Mesenchymal stem cell (in vitro differentiated cells and primary cell): ENCODE data around the gene RABGEF1.
"Not testable (repeated sequence)": the region's sequence is repeated elsewhere in the genome, so short reads cannot be mapped to it uniquely, and the experiment has no call there.

ENCODE experiments used
- DNase-seq: peaks from one replicate; pipeline ENCODE4 v3.0.0-alpha.2; 2013
- H2AFZ ChIP-seq: one replicate; pipeline ENCODE4 v1.6.1; 2013; ENCODE audit warnings: low read depth, mild to moderate bottlenecking, control low read depth, inconsistent platforms, low read length, moderate library complexity
- H2AK5ac ChIP-seq: 2 replicates; pipeline ENCODE4 v1.6.1; 2013; ENCODE audit warnings: low read length, moderate library complexity, mild to moderate bottlenecking, inconsistent platforms; ENCODE audit not compliant: severe bottlenecking
- H2BK120ac ChIP-seq: one replicate; pipeline ENCODE4 v1.6.1; 2013; ENCODE audit warnings: low read depth, mild to moderate bottlenecking, inconsistent platforms, low read length, moderate library complexity
- H2BK12ac ChIP-seq, 2 experiments: one replicate each; pipeline ENCODE4 v1.6.1; 2013; ENCODE audit warnings: inconsistent platforms in 2 of 2, low read length in 2 of 2, mild to moderate bottlenecking in 2 of 2, moderate library complexity in 2 of 2, control low read depth in 1 of 2
- H2BK15ac ChIP-seq: one replicate; pipeline ENCODE4 v1.6.1; 2013; ENCODE audit warnings: mild to moderate bottlenecking, low read depth, inconsistent platforms; ENCODE audit not compliant: poor library complexity, severe bottlenecking
- H2BK5ac ChIP-seq: 2 replicates; pipeline ENCODE4 v1.6.1; 2013; ENCODE audit warnings: low read depth, mild to moderate bottlenecking, low read length, control low read depth, inconsistent platforms; ENCODE audit not compliant: poor library complexity, severe bottlenecking
- H3K14ac ChIP-seq, 2 experiments: one replicate each; pipeline ENCODE4 v1.6.1; 2013; ENCODE audit warnings: inconsistent platforms in 2 of 2, low read length in 2 of 2, control low read depth in 1 of 2, mild to moderate bottlenecking in 1 of 2, moderate library complexity in 1 of 2
- H3K18ac ChIP-seq, 2 experiments: one replicate each; pipeline ENCODE4 v1.6.1; 2013; ENCODE audit warnings: inconsistent platforms in 2 of 2, low read length in 2 of 2, control low read depth in 1 of 2, low read depth in 1 of 2, mild to moderate bottlenecking in 1 of 2
- H3K23ac ChIP-seq, 2 experiments: one replicate each; pipeline ENCODE4 v1.6.1; 2013; ENCODE audit warnings: inconsistent platforms in 2 of 2, low read length in 2 of 2, mild to moderate bottlenecking in 2 of 2, moderate library complexity in 2 of 2, control low read depth in 1 of 2
- H3K27ac ChIP-seq: 2 replicates; pipeline ENCODE4 v1.5.1; 2013; ENCODE audit warnings: mild to moderate bottlenecking, moderate library complexity, low read length, control low read depth, inconsistent platforms; ENCODE audit not compliant: poor library complexity, severe bottlenecking
- H3K27me3 ChIP-seq, 2 experiments: 2 replicates each; pipeline versions ENCODE4 v1.6.1 to v1.7.0; 2013; ENCODE audit warnings: low read length in 2 of 2, mild to moderate bottlenecking in 2 of 2, moderate library complexity in 2 of 2, control low read depth in 1 of 2, inconsistent platforms in 1 of 2; ENCODE audit not compliant: control insufficient read depth in 1 of 2, insufficient read depth in 1 of 2
- H3K36me3 ChIP-seq, 2 experiments: 2 replicates each; pipeline versions ENCODE4 v1.6.1 to v1.7.0; 2013; ENCODE audit warnings: low read length in 2 of 2, control low read depth in 1 of 2, inconsistent platforms in 1 of 2, low read depth in 1 of 2, mild to moderate bottlenecking in 1 of 2; ENCODE audit not compliant: insufficient read depth in 2 of 2, control insufficient read depth in 1 of 2
- H3K4ac ChIP-seq, 2 experiments: one replicate each; pipeline ENCODE4 v1.6.1; 2013; ENCODE audit warnings: inconsistent platforms in 2 of 2, low read length in 2 of 2, mild to moderate bottlenecking in 2 of 2, moderate library complexity in 2 of 2, control low read depth in 1 of 2, low read depth in 1 of 2
- H3K4me1 ChIP-seq: 2 replicates; pipeline ENCODE4 v1.6.1; 2013; ENCODE audit warnings: low read depth, low read length, control low read depth; ENCODE audit not compliant: control insufficient read depth, insufficient read depth
- H3K4me2 ChIP-seq: 2 replicates; pipeline ENCODE4 v1.6.1; 2013; ENCODE audit warnings: low read length, mild to moderate bottlenecking, inconsistent platforms; ENCODE audit not compliant: poor library complexity, severe bottlenecking
- H3K4me3 ChIP-seq, 2 experiments: 2 replicates each; pipeline versions ENCODE4 v1.5.1 to v1.7.0; 2013; ENCODE audit warnings: low read length in 2 of 2, mild to moderate bottlenecking in 2 of 2, control low read depth in 1 of 2, low read depth in 1 of 2; ENCODE audit not compliant: insufficient read depth in 1 of 2
- H3K79me1 ChIP-seq: replicated peaks from 2 replicates; pipeline ENCODE4 v1.6.1; 2013; ENCODE audit warnings: mild to moderate bottlenecking, control low read depth, low read length, inconsistent platforms; ENCODE audit not compliant: poor library complexity, severe bottlenecking
- H3K9ac ChIP-seq: 2 replicates; pipeline ENCODE4 v1.7.0; 2013; ENCODE audit warnings: mild to moderate bottlenecking, low read length, moderate library complexity
- H3K9me3 ChIP-seq: 2 replicates; pipeline ENCODE4 v1.7.0; 2013; ENCODE audit warnings: mild to moderate bottlenecking, low read length; ENCODE audit not compliant: control insufficient read depth
- H4K8ac ChIP-seq: one replicate; pipeline ENCODE4 v1.6.1; 2013; ENCODE audit warnings: inconsistent platforms, mild to moderate bottlenecking, low read length, moderate library complexity
- H4K91ac ChIP-seq: one replicate; pipeline ENCODE4 v1.6.1; 2013; ENCODE audit warnings: mild to moderate bottlenecking, low read length, inconsistent platforms
- WGBS: methylation state at CpG from one replicate; pipeline ENCODE4 v1.1.7; 2013; ENCODE audit warnings: mixed read lengths; 5-methylcytosine and 5-hydroxymethylcytosine counted together

The RABGEF1 gene

DNA sequence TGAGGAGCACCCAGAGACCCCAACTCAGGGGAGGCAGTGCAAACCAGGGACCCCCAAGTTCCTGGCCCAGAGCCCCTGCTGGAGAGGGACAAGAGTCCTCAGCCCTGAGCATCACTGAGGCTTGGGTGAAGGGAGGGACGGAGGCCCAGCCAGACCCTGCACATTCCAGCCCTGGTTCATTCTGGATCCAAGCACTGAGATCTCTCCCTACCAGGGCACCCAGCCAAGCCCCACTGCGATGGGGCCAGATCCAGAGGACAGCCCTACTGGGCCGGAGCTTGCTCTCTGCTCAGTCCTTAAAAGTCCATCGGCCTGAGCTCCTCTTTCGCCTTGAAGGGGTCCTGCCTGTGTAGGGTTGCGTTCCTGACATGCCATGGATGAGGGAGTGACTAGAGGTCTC is 40.5 kb upstream of the RABGEF1 start:
- no peak for DNase-seq
- peak overlapping the region in 1 of 2 experiments; percentile 41 for H3K14ac ChIP-seq
- peaks cover 8% of the 10 kb centered on the region for H3K4me1 ChIP-seq
- peaks cover 17 to 51% of the 10 kb centered on the region in 2 experiments for H3K36me3 ChIP-seq
- H2AK5ac ChIP-seq: no peak overlapping the region
- no peaks in the 10 kb centered on the region for H3K9me3 ChIP-seq
- 87% methylated on average over 6 of the region's 6 CpGs for WGBS
- no peak overlapping the region for H2AFZ ChIP-seq
- no peak overlapping the region for H3K4me3 ChIP-seq
- no peak overlapping the region for H3K9ac ChIP-seq
- H2BK12ac ChIP-seq: no peak overlapping the region
- H2BK120ac ChIP-seq: no peak overlapping the region
- no peak overlapping the region for H2BK5ac ChIP-seq
- H4K8ac ChIP-seq: no peak overlapping the region
- peak overlapping the region in 1 of 2 experiments; percentile 2 for H3K18ac ChIP-seq
- no peak overlapping the region for H2BK15ac ChIP-seq
- no peak overlapping the region for H3K4ac ChIP-seq
- H3K27me3 ChIP-seq: no peaks in the 10 kb centered on the region
- H3K79me1 ChIP-seq: peaks cover 13% of the 10 kb centered on the region
- H4K91ac ChIP-seq: no peak overlapping the region
- H3K27ac ChIP-seq: no peak overlapping the region
- no peak overlapping the region for H3K23ac ChIP-seq
- no peak overlapping the region for H3K4me2 ChIP-seq

- no peak overlapping the region for H4K91ac ChIP-seq
- H3K4me2 ChIP-seq: no peak overlapping the region
- H2BK15ac ChIP-seq: no peak overlapping the region
- H3K14ac ChIP-seq: no peak overlapping the region
- H3K27me3 ChIP-seq: no peaks in the 10 kb centered on the region
- no peak overlapping the region for H3K23ac ChIP-seq
- no peak overlapping the region for H2AK5ac ChIP-seq
- peaks cover 11 to 47% of the 10 kb centered on the region in 2 experiments for H3K36me3 ChIP-seq
- H3K27ac ChIP-seq: no peak overlapping the region
- H2AFZ ChIP-seq: no peak overlapping the region
- H3K4me1 ChIP-seq: peaks cover 8% of the 10 kb centered on the region
- DNase-seq: no peak
- H3K4ac ChIP-seq: no peak overlapping the region
- no peak overlapping the region for H2BK5ac ChIP-seq
- peaks cover 10% of the 10 kb centered on the region for H3K79me1 ChIP-seq
- H3K4me3 ChIP-seq: no peak overlapping the region
- no peak overlapping the region for H4K8ac ChIP-seq
- no peak overlapping the region for H2BK120ac ChIP-seq
- no peaks in the 10 kb centered on the region for H3K9me3 ChIP-seq
- H2BK12ac ChIP-seq: no peak overlapping the region
- H3K18ac ChIP-seq: no peak overlapping the region
- WGBS: 98% methylated on average over 7 of the region's 7 CpGs
- no peak overlapping the region for H3K9ac ChIP-seq
These were observed 39.9 kb upstream of the RABGEF1 start for GRCh38 chr7:66700633-66701131.

GRCh38 chr7:66707825-66708224 is 32.7 kb upstream of the RABGEF1 start:
- Histone ChIP-seq H3K23ac (no peak overlapping the region), H2AFZ (no peak overlapping the region), H3K9ac (no peak overlapping the region), H3K18ac (no peak overlapping the region), H4K8ac (no peak overlapping the region), H3K4ac (no peak overlapping the region), H3K4me3 (no peak overlapping the region), H4K91ac (no peak overlapping the region), H3K4me2 (no peak overlapping the region), H3K4me1 (no peaks in the 10 kb centered on the region), H3K14ac (no peak overlapping the region), H3K36me3 (peaks cover 8 to 78% of the 10 kb centered on the region in 2 experiments), H3K27me3 (no peaks in the 10 kb centered on the region), H3K79me1 (no peaks in the 10 kb centered on the region), H2BK15ac (no peak overlapping the region), H2BK5ac (no peak overlapping the region), H2BK120ac (no peak overlapping the region), H3K27ac (no peak overlapping the region), H2AK5ac (no peak overlapping the region), H2BK12ac (no peak overlapping the region), H3K9me3 (peaks cover 10% of the 10 kb centered on the region)
- no peak for DNase-seq

DNA sequence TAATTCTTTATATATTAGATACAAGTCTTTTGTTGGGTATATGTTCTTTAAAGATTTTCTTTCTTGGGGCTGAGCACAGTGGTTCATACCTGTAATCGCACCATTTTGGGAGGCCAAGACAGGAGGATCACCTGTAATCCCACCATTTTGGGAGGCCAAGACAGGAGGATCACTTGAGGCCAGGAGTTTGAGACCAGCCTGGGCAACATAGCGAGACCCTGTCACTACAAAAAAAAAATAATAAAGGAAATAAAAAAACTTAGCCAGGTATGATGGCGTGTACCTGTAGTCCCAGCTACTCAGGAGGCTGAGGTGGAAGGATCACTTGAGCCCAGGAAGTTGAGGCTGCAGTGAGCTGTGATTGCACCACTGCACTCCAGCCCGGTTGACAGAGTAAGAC is 29.8 kb upstream of the RABGEF1 start:
- not testable (repeated sequence) for H3K4me2 ChIP-seq, H4K91ac ChIP-seq, H3K14ac ChIP-seq, H2BK12ac ChIP-seq, H3K9ac ChIP-seq, H2BK5ac ChIP-seq, H3K4me3 ChIP-seq, H3K23ac ChIP-seq, H2BK15ac ChIP-seq, H4K8ac ChIP-seq, H3K27me3 ChIP-seq, DNase-seq, H3K27ac ChIP-seq, H3K4ac ChIP-seq, H3K79me1 ChIP-seq, H2AFZ ChIP-seq, H2BK120ac ChIP-seq, H2AK5ac ChIP-seq, H3K4me1 ChIP-seq, H3K18ac ChIP-seq
- WGBS: 100% methylated on average over 2 of the region's 4 CpGs
- H3K36me3 ChIP-seq: peaks cover 7 to 87% of the 10 kb centered on the region in 2 experiments
- H3K9me3 ChIP-seq: peaks cover 22% of the 10 kb centered on the region
